DOHH2 (cell line): ENCODE measurements around the gene NBAS.

ENCODE experiments used
- H3F3A ChIP-seq: fragments of 200-600 bp; sonication (generic), shearing (Covaris generic); 2 replicates; pipeline ENCODE4 v1.6.0; 2016; ENCODE audit warnings: antibody characterized with exemption, mild to moderate bottlenecking; ENCODE audit not compliant: control insufficient read depth, insufficient read depth
- H3K27ac ChIP-seq: fragments of 200-600 bp; sonication (generic); 2 replicates; pipeline ENCODE4 v1.5.1; 2014; ENCODE audit warnings: low read depth, mild to moderate bottlenecking, low read length, moderate library complexity
- H3K27me3 ChIP-seq: fragments of 200-600 bp; sonication (generic); 2 replicates; pipeline ENCODE4 v1.6.1; 2014; ENCODE audit warnings: mild to moderate bottlenecking, low read length, mixed read lengths; ENCODE audit not compliant: control insufficient read depth
- H3K36me3 ChIP-seq: fragments of 200-600 bp; sonication (generic); 2 replicates; pipeline ENCODE4 v1.6.1; 2014; ENCODE audit warnings: mild to moderate bottlenecking, low read length, moderate library complexity, mixed read lengths; ENCODE audit not compliant: control insufficient read depth
- H3K4me1 ChIP-seq: fragments of 200-600 bp; sonication (generic); 2 replicates; pipeline ENCODE4 v1.6.1; 2014; ENCODE audit warnings: mild to moderate bottlenecking, low read length, mixed read lengths; ENCODE audit not compliant: control insufficient read depth
- H3K4me2 ChIP-seq: fragments of 200-600 bp; sonication (generic); 2 replicates; pipeline ENCODE4 v1.6.0; 2014; ENCODE audit warnings: mild to moderate bottlenecking, low read length, moderate library complexity
- H3K4me3 ChIP-seq: fragments of 200-600 bp; sonication (generic); 2 replicates; pipeline ENCODE4 v1.5.1; 2014; ENCODE audit warnings: mild to moderate bottlenecking, low read length, mixed read lengths
- H3K79me2 ChIP-seq: fragments of 200-600 bp; sonication (generic); 2 replicates; pipeline ENCODE4 v1.6.1; 2014; ENCODE audit warnings: mild to moderate bottlenecking, low read length, mixed read lengths; ENCODE audit not compliant: control insufficient read depth
- H3K9me2 ChIP-seq: fragments of 200-600 bp; sonication (generic); replicated peaks from 2 replicates; pipeline ENCODE4 v1.6.1; 2014; ENCODE audit warnings: mild to moderate bottlenecking, low read length, mixed read lengths; ENCODE audit not compliant: control insufficient read depth
- H3K9me3 ChIP-seq: fragments of 200-600 bp; sonication (generic); 2 replicates; pipeline ENCODE4 v1.6.1; 2014; ENCODE audit warnings: antibody characterized with exemption, low read length, mixed read lengths; ENCODE audit not compliant: control insufficient read depth, insufficient read depth
- H4K20me1 ChIP-seq: fragments of 200-600 bp; sonication (generic); 2 replicates; pipeline ENCODE4 v1.6.0; 2014; ENCODE audit warnings: low read depth, mild to moderate bottlenecking, antibody characterized with exemption, low read length, moderate library complexity; ENCODE audit not compliant: control insufficient read depth, insufficient read depth
- CTCF ChIP-seq: fragments of 200-600 bp; sonication (generic); IDR thresholded peaks from one replicate; pipeline ENCODE4 v1.5.1; 2014; ENCODE audit warnings: antibody characterized with exemption, mild to moderate bottlenecking, low read depth, low read length; ENCODE audit not compliant: poor library complexity, severe bottlenecking
- EZH2phosphoT487 ChIP-seq: fragments of 200-600 bp; sonication (generic); IDR thresholded peaks from 2 replicates; pipeline ENCODE4 v1.6.1; 2017; ENCODE audit warnings: borderline replicate concordance, mild to moderate bottlenecking, antibody characterized with exemption, low read length, moderate library complexity, mixed read lengths

NBAS gene

GRCh38 chr2:15302154-15302553, 259.0 kb downstream of the NBAS start:
- no peak overlapping the region for H3K27ac ChIP-seq
- H3K9me2 ChIP-seq = no peaks in the 10 kb centered on the region
- no peak overlapping the region for H3K4me3 ChIP-seq
- H3K9me3 ChIP-seq = no peaks in the 10 kb centered on the region
- H3F3A ChIP-seq = no peaks in the 10 kb centered on the region
- H3K27me3 ChIP-seq = no peaks in the 10 kb centered on the region
- H3K79me2 ChIP-seq = no peaks in the 10 kb centered on the region
- TF ChIP-seq EZH2phosphoT487 = no peak
- no peak for TF ChIP-seq CTCF
- H3K4me1 ChIP-seq = no peaks in the 10 kb centered on the region
- H4K20me1 ChIP-seq = no peaks in the 10 kb centered on the region; the same call in 1 of the 2 replicates
- 0 out of 2 replicates have a peak, but pooled peaks cover 4% of the 10 kb centered on the region for H3K36me3 ChIP-seq
- no peak overlapping the region for H3K4me2 ChIP-seq

GRCh38 chr2:15300624-15301573, 260.2 kb downstream of the NBAS start:
- TF ChIP-seq EZH2phosphoT487 = no peak
- TF ChIP-seq CTCF = no peak
- Histone ChIP-seq H3K4me1 (no peaks in the 10 kb centered on the region), H3K9me3 (no peaks in the 10 kb centered on the region), H3K4me3 (no peak overlapping the region), H3K27me3 (no peaks in the 10 kb centered on the region), H3K4me2 (no peak overlapping the region), H3K36me3 (no peaks in the 10 kb centered on the region), H3K79me2 (no peaks in the 10 kb centered on the region), H3K27ac (no peak overlapping the region), H3K9me2 (no peaks in the 10 kb centered on the region), H4K20me1 (no peaks in the 10 kb centered on the region; the same call in 1 of the 2 replicates), H3F3A (no peaks in the 10 kb centered on the region)

GRCh38 chr2:15299904-15300520, 261.1 kb downstream of the NBAS start:
- H3K9me2 ChIP-seq = no peaks in the 10 kb centered on the region
- H3K4me1 ChIP-seq = no peaks in the 10 kb centered on the region
- H3K27me3 ChIP-seq = no peaks in the 10 kb centered on the region
- no peaks in the 10 kb centered on the region; the same call in 1 of the 2 replicates for H4K20me1 ChIP-seq
- no peaks in the 10 kb centered on the region for H3F3A ChIP-seq
- TF ChIP-seq EZH2phosphoT487 = no peak
- TF ChIP-seq CTCF = no peak
- H3K79me2 ChIP-seq = no peaks in the 10 kb centered on the region
- H3K4me3 ChIP-seq = no peak overlapping the region
- H3K9me3 ChIP-seq = no peaks in the 10 kb centered on the region
- no peaks in the 10 kb centered on the region for H3K36me3 ChIP-seq
- H3K27ac ChIP-seq = no peak overlapping the region
- no peak overlapping the region for H3K4me2 ChIP-seq
